OCI-LY7 (cell line): Measurements from ENCODE around the gene RIPK4.

Source experiments
- EZH2phosphoT487 ChIP-seq: fragments of 200-600 bp; sonication (generic); IDR thresholded peaks from 2 replicates; pipeline ENCODE4 v1.6.1; 2018; ENCODE audit warnings: low read depth, borderline replicate concordance, mild to moderate bottlenecking, mixed run types, antibody characterized with exemption, low read length, moderate library complexity, mixed read lengths
- TF ChIP-seq, protein P1 (sequence below): fragments of 200-600 bp; sonication (generic); conservative IDR thresholded peaks from 2 replicates; pipeline ENCODE4 v1.5.1; 2014; ENCODE audit warnings: mild to moderate bottlenecking, antibody characterized with exemption, low read length, moderate library complexity, mixed read lengths

DNA sequence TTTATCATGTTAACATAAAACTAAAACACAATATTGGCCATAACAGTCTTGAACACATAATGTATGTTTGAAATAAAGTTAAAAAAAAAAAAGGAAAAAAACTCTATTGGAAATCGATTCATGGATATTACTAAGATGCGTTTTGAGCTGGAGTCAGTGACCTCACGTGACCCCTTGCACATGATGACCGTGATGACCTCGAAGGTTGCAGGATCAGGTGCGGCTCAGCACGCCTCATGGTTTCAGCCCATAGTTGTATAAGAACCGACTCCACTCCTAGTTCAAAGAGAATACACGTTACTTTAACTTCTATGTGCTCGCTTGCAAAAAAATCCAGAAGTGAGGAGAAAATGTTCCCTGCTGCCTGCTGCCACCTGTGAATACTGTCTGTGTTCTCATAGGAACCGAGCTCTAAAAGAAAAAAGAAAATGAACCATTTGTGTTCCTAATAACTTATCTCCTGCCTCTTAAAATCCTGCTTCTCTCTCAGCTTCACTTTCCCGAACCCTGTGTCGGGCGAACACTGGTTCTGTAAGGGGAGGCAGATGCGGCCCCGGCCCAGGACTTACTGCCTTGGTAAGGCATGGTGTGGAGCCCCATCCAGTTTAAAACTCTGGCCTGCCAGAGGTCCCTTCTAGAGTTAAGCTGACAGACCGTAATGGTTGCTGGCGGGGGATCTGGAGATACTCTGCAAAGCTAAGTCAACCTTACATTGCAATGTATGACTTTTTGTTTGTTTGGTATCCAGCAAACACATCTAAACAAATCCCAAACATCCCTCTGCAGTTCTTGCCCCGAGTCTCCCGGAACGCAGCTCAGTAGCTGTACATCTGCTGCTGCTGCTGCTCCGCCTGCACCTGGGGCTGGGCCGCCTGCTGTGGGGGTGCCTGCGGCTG is 33.8 kb upstream of the RIPK4 start:
- TF ChIP-seq, protein P1, sequence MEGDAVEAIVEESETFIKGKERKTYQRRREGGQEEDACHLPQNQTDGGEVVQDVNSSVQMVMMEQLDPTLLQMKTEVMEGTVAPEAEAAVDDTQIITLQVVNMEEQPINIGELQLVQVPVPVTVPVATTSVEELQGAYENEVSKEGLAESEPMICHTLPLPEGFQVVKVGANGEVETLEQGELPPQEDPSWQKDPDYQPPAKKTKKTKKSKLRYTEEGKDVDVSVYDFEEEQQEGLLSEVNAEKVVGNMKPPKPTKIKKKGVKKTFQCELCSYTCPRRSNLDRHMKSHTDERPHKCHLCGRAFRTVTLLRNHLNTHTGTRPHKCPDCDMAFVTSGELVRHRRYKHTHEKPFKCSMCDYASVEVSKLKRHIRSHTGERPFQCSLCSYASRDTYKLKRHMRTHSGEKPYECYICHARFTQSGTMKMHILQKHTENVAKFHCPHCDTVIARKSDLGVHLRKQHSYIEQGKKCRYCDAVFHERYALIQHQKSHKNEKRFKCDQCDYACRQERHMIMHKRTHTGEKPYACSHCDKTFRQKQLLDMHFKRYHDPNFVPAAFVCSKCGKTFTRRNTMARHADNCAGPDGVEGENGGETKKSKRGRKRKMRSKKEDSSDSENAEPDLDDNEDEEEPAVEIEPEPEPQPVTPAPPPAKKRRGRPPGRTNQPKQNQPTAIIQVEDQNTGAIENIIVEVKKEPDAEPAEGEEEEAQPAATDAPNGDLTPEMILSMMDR, result no peak
- TF ChIP-seq EZH2phosphoT487, result no peak
